HG03045 (cell line): Measurements from ENCODE around the gene GRK5.
"Not testable (repeated sequence)": the region's sequence is repeated elsewhere in the genome, so short reads cannot be mapped to it uniquely, and the experiment has no call there.

Experiments
- ATAC-seq: cut with Tn5 transposase; IDR thresholded peaks from one replicate; pipeline ENCODE4 v1.9.1; 2021; ENCODE audit warnings: mild to moderate bottlenecking, moderate library complexity; ENCODE audit not compliant: unreplicated experiment

GRK5 gene

DNA sequence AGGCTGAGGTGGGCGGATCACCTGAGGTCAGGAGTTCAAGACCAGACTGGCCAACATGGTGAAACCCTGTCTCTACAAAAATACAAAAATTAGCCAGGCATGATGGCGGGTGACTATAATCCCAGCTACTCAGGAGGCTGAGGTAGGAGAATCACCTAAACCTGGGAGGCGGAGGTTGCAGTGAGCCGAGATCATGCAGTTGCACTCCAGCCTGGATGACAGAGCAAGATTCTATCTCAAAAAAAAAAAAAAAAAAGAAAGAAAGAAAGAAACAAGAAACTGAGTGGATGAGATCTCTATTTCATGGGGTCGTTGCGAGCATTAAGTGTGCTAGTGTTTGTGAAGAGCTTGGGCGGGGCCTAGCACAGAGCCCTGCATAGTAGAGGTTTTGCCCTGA lies 65.0 kb downstream of the GRK5 start:
- not testable (repeated sequence) for ATAC-seq

DNA sequence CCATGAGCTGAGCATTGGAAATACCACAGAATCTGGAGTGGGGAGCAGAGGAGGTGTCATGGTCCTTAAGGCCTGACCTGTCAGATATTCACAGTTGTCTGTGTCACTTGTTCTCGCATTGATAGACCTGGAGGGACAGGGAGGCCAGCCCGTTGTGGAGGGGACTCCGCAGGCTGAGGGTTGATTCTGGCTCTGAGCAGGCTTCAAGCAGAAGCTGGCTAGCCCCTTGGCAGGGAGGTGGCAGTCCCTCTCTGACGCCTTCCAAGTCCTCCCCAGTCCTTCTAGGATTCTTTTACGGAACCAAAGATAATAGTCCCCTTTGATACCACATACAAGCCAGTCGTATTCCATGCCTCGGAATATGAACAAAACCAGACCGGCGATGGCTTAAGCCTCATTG lies 65.4 kb downstream of the GRK5 start:
- no peak for ATAC-seq

DNA sequence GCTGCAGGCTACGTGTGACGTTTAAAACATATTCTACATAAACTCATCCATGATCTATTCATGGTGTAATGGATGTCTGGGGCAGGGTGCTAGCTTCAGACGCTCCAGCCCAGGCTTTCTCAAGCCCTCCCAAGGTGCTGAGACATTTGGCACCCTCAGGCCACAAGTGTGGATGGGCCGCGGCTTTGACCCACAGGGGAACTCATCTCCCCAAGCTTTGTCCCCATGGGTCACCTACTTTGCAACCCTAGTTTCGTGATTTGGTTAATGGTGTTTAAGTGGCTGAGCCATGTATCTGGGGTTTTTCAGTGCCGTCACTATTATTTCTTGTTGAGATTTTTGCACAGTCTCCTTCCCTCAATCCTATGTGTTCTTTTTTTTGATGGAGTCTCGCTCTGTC lies 66.0 kb downstream of the GRK5 start:
- no peak for ATAC-seq

DNA sequence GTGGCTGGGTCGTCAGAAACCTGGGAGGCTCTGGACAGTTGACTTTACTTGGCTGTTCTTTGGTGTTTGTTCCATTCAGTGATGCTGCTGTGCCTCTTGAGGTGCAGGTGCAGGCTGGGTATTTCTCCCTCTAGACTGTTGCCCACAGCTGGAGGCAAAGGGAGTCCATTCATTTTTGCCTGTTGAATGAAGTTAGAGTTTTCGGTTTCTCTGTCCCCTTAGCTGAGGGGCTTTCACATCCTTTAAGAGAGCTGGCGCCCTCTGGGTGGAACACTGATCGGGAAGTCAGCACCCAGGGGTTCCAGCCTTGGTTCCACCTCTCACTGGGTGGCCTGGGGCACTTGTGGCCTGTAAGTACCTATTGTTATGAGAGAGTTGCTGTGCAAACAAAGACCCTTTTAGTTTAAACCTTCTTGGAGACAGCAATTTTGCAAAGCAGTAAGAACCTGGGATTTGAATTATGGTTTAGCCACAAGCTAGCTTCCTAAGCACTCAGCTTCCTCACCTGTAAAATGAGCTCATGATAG lies 67.2 kb downstream of the GRK5 start:
- ATAC-seq = no peak

DNA sequence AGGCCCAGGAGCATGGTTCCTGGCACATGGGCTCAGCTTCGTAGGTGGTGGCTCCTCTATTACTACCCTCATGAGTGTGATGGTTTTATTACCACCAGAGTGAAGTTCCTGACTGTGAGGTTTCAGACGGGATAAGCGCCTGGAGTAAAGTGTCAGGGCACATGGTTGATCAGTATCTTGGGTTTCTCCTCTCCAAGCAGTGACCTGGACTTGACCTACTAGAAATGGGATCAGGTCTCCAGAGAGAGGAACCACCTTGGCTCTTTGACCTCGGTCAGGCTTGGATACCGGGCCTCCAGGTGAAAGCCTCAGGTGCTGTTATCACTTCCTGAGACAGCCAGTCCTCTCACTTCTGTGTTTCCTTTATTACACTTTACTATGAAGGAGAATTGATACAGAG lies 67.7 kb downstream of the GRK5 start:
- no peak for ATAC-seq

DNA sequence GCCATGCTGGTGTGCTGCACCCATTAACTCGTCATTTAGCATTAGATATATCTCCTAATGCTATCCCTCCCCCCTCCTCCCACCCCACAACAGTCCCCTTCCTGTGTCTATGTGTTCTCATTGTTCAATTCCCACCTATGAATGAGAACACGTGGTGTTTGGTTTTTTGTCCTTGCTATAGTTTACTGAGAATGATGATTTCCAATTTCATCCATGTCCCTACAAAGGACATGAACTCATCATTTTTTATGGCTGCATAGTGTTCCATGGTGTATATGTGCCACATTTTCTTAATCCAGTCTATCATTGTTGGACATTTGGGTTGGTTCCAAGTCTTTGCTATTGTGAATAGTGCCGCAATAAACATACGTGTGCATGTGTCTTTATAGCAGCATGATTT lies 68.8 kb downstream of the GRK5 start:
- ATAC-seq = not testable (repeated sequence)

DNA sequence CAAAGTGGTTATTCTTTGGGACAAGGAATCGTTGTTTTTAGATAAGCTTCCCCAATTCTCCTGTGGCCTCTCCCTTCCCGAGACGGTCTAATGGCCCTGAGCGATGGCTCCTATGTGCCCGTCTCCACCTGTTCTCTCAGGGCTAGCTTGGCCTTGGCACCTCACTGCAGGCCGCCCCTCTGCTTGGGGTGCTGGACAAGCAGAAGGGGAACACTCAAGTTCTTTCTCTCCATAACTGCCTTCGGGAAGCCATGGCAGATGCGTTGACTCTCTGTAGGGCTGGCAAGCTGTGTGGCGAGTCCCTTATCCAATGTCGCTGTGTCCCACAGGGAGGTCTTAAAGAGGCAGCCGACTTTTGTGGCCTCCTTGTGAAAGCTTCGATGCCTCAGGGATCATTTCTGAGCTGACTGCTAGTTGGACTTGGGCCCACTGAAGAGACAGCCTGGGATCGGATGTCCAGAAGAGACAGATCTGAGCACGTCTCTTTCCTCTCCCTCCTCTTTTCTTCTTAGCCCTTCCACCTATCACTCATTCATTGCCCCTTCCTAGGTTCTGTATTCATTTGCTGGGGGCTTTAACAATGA lies 70.8 kb downstream of the GRK5 start:
- no peak for ATAC-seq

DNA sequence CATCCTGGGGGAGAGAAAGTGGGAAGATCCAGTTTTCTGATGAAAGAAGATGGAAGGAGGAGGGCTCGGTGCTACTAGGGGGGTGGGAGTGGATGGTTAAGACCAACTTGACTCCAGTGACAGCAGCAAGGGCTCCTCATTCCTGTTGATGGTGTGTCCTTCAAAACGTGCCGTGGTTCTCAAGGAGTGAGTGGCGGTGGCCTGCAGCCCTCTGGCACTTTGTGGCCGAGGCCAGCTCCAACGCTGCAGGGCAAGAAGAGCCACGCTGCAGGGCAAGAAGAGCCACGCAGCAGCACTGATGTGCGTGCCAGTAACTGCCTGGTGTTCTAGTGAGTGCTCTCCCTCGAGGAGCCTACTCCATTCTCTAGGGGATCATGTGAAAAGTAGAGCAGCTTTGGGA lies 72.1 kb downstream of the GRK5 start:
- ATAC-seq = no peak

DNA sequence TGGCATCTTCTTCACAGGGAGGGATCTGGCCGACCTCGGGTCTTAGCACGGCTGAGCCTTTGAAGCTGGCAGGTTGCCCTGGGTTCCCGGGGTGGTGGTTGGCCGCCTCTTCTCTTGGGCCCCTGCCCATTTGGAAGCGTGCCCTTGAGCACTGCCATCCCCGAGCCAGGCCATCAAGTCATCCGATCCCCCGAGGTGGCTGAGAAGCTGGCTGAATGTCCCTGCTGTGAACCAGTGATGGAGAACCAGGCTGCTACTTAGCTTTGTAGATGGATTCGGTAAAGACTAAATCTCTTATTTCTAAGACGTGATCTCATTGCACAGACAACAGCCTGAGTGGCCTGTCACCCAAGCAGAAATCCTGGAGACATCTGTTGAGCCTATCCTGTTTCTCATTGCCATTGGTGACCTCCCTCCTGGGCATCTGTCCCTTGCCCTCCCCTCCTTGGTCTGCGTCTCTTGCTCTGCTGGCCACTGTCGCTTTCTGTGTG lies 74.3 kb downstream of the GRK5 start:
- ATAC-seq = no peak

DNA sequence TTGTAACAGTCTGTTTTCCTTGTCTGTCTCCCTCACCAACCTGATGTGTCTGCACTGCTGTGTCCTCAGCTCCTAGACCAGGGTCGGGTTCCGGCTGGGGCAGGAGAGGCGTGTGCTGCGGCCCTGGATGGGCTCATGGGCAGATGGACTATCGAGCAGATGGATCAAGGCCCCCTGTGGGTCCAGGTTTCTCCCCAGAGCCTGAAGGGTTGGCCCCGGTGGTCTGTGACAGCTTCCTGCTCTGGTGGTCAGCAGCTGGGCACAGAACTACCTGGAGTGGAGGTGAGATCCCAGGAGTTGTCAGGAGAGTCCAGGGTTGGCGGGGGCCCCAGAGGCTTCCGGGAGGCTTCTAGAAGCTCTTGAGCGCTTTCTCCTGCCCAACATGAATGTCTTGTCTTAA lies 75.1 kb downstream of the GRK5 start:
- ATAC-seq = no peak

DNA sequence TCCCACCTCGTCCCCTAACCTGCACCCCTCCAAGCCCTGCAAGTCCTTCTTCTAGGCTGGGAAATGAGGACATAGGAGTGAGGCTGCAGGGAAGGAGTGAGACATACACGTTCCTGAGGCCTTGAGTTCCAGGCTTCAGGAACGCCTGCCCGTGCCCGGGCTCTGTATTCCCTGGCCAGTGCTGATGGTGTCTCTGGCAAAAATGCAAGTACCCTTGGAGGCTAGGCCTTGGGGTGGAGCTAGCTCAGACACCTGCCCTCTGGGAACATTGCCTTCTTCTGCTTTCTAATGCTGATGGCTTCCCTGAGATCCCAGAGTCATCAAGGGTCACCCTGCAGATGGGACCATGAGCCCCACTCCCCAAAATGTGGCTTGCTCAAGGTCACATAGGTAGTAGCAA lies 76.0 kb downstream of the GRK5 start:
- ATAC-seq = no peak

DNA sequence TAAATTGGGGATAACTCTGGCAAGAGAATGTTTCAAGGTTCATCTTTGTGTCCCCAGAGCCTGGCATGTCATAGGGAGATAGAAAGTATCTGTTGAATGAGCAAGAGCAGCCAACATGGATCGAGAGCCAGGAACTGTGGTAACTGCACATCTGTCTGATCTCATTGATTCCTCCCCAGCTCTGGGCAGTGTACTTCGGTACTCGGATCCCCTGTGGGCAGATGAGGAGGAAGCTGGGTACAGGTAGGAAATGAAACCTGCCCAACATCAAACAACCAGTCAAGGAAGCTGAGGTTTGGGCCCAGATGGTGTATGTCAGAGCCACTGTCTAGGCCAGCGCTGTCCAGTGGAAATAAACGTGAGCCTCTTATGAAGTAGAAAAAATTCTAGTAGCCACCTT lies 76.4 kb downstream of the GRK5 start:
- no peak for ATAC-seq

DNA sequence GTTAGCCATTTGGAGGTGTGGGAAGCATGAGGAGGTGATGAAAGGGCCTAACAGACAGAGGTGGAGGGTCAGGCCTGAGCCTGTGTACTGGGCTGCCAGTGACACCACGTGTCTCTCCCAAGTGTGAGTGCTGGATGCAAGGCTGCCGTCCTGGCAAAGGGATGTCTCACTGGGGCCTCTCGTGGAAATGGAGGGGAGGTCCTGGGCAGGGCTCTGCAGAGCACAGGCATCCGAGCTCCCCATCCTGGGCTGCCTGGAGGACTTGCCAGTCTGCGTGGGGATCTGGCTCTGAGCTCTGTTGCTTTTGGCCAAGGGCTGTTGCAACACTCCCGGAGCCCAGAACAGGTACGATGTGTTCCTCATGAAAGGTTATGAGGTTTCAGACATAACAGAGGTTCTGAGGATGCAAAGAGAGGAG lies 77.3 kb downstream of the GRK5 start:
- ATAC-seq = no peak

DNA sequence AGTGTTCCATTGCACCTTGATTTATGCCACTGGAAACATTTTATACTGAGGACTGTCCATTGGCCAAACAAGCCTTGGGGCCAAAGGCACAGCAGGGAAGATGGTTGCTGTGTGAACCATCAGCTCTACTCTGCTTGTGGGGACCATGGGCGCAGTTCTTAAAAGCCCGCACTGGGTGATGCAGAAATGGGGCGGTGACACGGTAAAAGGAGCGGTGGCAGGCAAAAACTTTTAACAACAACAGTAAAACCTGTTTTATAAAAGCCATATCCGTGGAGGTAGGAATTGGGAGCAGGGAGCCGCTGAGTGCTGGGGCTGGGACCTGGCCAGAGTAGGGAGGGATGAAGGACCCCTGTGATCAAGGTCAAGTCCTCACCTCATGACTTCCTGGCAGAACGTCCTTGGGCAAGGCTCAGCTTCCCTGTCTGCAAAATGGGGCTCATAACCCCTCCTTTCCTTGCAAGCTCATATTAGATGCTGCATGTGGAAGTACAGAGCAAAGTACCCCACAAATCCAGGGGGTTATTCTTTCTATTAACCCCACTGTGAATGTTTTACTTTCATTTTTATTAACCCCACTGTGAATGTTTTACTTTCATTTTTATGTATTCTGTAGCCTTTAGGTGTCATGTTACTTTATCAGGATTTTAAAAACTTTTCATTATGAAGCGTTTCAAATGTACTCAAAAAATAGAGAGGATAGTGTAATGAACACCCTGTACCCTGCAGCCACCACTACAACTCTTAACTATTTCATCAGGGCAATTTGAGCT lies 78.3 kb downstream of the GRK5 start:
- ATAC-seq = no peak

DNA sequence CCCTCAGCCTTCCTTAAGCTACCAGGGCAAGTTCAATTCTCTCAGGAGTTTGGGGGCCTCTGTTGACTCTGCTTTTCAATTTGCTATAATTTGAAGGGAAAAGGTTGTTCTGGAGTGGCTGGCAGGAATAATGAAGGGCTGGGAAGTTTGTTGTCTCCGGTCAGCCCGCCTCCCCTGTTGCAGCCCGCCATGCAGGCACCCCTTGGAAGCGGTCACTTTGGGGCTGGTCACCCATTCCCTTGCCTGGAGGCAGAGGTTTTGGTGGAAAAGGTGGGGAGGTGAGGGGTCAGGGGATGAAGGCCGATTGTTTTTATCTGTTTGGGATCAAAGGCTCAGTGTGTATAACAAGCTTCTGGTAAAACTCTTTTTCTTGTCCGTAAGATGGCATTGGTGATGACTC lies 79.1 kb downstream of the GRK5 start:
- no peak for ATAC-seq

DNA sequence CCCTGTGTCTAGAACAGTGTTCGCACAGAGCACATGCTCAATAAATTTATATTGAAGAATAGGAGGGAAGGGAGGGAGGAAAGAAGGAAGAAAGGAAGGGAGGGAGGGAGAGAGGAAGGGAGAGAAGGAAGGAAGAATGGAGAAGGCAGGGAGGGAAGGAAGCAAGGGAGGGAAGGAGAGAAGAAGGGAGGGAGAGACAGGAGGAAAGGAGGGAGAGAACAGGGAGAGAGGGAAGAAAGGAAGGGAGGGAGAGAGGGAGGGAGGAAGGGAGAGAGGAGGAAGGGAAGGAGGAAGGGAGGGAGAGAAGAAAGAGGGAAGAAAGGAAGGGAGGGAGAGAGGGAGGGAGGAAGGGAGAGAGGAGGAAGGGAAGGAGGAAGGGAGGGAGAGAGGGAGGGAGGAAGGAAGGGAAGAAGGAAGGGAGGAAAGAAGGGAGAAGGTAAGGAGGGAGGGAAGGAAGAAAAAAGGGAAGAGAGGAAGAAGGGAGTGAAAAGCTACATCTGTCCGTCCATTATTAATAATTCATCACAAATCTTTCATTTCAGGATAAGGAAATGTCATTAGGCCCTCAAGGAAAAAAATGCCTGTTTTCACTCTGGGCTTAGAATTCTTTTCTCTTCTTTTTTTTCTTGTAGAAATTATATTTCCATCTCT lies 79.7 kb downstream of the GRK5 start:
- no peak for ATAC-seq

DNA sequence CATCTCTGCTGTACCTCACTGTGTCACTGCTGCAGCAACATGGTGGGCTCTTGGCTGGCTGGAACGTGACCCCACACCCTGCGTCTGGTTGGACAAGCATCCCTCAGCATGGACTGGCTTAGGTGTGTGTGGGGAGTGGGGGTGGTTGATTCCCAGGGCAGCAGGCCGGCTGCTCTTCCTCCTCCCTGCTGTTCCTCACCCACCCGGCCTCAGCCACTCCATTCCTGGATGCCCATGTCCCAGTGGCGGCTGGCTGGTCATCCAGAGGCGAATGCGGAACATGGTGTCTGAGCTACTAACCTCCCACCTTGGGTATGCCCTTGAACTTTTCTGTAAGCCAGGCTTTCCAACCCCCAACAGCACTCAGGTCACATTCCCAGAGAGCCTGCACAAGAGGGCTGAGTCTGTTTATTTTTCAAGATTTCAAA lies 81.2 kb downstream of the GRK5 start:
- no peak for ATAC-seq

DNA sequence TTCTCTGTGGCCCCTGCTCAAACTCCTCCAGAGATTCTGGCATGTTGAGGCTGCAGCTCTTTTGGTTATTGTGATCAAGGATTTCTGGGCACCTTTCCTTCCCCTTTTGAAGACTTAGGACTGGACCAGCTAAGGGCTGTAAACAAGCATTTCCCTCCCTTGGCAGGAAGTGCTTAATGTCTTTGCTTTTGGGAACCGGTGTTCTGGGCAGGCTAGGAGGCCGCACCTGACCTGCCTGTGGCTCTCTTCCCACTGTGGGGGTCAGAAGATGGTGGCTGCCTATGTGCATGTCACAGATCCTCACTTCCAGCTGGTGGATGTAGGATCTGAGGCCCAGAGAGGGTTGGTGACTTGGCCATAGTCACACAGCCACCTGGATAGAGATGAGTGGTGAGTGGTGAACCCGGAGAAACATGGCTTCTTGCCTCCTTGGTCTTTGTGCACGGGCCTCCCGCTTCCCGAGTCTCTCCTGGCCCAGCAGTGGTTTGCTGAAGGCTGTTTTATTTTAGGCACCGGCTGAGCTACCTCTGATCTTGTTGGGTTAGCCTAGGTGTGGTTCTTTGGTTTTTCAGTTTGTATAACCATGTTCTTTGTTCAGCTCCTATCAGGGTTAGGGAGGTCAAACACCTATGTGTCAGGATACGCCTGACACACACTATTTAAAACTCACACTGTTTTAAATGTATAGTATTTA lies 82.0 kb downstream of the GRK5 start:
- no peak for ATAC-seq

DNA sequence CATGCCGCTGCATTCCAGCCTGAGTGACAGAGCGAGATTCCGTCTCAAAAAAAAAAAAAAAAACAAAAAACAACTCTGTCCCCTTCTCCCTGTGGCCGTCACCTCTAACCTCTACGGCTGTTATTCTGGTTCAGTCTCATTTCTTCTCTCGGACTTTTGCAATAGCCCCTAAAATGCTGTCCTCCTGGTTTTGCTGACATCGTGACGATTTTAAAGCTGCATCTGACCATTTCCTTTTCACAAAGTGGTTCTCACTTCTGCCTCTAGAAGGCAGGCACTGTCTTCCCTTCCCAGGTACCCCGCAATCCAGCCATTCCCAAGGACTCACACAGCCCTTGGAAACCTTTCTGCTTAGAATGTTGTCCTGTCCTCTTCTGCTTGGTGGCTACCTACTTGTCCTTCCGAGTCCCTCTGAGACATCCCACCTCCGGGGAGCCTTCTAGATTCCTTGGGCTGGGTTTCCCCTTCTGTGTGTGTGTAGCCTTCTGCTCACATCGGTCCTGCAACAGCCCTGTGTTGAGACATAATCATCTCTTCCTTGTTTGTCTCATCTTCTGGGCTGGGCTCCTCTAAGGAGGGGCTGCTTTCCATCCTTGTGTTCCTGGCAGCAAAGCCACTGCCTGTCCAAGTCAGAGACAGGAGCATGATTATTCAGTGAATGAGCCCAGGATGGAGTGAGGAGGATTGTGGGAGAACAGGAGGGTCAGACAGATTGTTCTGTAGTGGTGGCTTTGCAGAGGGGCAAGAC lies 83.1 kb downstream of the GRK5 start:
- no peak for ATAC-seq

DNA sequence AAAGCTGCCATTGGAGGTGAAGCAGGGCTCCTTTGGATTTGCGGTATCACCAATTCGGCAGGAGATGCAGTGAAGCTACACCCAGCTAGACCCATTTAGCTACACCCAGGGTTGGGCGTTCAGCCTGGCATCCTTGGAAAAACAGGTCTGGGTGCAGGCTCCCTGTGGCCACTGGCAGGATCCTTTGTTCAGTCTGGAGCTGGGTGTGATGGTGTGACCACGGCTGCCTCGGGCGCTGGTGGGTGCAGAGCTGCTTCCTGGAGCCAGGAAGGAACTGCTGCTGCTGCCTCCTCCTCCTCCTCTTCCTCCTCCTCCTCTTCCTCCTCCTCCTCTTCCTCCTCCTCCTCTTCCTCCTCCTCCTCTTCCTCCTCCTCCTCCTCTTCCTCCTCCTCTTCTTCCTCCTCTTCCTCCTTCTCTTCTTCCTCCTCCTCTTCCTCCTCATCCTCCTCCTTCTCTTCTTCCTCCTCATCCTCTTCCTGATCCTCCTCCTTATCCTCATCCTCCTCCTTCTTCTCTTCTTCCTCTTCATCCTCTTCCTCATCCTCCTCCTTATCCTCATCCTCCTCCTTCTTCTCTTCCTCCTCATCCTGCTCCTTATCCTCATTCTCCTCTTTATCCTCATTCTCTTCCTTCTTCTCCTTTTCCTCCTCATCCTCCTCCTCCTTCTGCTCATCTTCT lies 84.0 kb downstream of the GRK5 start:
- no peak for ATAC-seq
